ENCODE measurements around the gene ZC3H7B.

ZC3H7B gene

DNA sequence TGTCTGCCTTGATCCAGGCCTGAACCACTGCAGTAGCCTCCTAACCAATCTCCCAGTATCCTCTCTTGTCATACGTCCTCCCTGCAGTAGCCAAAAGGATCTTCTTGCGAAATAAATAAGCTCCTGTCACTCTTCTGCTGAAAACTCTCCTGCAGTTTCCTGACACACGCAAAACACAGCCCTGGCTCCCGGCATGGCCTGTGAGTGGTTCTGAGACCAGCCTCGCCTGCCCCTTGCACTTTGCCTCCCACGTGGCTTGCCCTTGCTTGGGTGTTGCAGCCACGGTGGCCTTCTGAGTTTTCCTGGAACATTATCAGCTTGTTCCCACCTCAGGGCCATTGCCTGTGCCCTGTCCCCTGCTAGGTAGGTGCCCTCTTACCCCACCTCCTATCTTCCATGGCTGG is 7.2 kb downstream of the ZC3H7B start:
- Histone ChIP-seq H3K36me3 (ENCODE audit: control insufficient read depth in 4 of 4, insufficient read depth in 4 of 4, low read length in 3 of 4) (peaks cover 0 to 31% (median 11%) of the 10 kb centered on the region in 4 experiments), H3K9me3 (ENCODE audit: control extremely low read depth in 1 of 5, control insufficient read depth in 4 of 5, insufficient read depth in 2 of 5, low read depth in 1 of 5, low read length in 4 of 5) (no peaks in the 10 kb centered on the region), H3K4me1 (ENCODE audit: control extremely low read depth in 1 of 4, control insufficient read depth in 4 of 4, insufficient read depth in 4 of 4, low read length in 3 of 4) (peaks cover 0 to 9% (median under 1%) of the 10 kb centered on the region in 4 experiments), H3K27me3 (replicated peaks in 2 of 5; ENCODE audit: control insufficient read depth in 4 of 5, insufficient read depth in 5 of 5, low read length in 4 of 5) (no peaks in the 10 kb centered on the region), H3K27ac (ENCODE audit: insufficient read depth in 1 of 2, low read depth in 1 of 2, low read length in 2 of 2, poor library complexity in 1 of 2, severe bottlenecking in 2 of 2) (no peak overlapping the region), H3K4me3 (ENCODE audit: control insufficient read depth in 1 of 7, extremely low read depth in 1 of 7, insufficient read depth in 4 of 7, low read depth in 2 of 7, low read length in 6 of 7) (no peak overlapping the region)
- POLR2A ChIA-PET: no interaction called here
- CTCF ChIA-PET: interaction anchor here (0.6 kb wide), 1 partner anchor 1833 kb away, joined by 3 read pairs; no protein-coding TSS in a partner anchor
- no peak for DNase-seq
- 95% methylated on average over 5 of the region's 7 CpGs for WGBS (ENCODE audit: insufficient coverage)

DNA sequence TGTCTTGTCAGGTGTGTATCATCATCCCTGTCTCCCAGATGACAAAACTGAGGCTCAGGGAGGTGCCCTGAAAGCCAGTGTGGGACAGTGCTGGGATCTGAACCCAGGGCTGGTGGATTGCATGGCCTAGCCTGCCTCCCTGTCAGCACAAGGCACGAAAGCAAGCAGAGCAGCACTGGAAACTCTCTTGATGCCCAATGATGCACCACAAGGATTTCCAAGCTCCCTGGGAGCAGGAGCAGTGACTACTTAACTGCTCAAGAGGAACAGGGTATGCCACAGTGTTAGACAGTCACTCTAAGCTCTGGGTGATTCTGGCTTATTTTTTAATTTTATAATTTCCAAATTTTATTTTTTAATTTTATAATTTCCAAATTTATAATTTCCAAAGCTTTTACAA is 9.0 kb downstream of the ZC3H7B start:
- Histone ChIP-seq H3K4me1 (ENCODE audit: control extremely low read depth in 1 of 4, control insufficient read depth in 4 of 4, insufficient read depth in 4 of 4, low read length in 3 of 4) (peaks cover 0 to 9% (median 0%) of the 10 kb centered on the region in 4 experiments), H3K4me3 (ENCODE audit: control insufficient read depth in 1 of 7, extremely low read depth in 1 of 7, insufficient read depth in 4 of 7, low read depth in 2 of 7, low read length in 6 of 7) (no peak overlapping the region), H3K36me3 (ENCODE audit: control insufficient read depth in 4 of 4, insufficient read depth in 4 of 4, low read length in 3 of 4) (peaks cover 0 to 25% (median 10%) of the 10 kb centered on the region in 4 experiments), H3K27me3 (replicated peaks in 2 of 5; ENCODE audit: control insufficient read depth in 4 of 5, insufficient read depth in 5 of 5, low read length in 4 of 5) (no peaks in the 10 kb centered on the region), H3K9me3 (ENCODE audit: control extremely low read depth in 1 of 5, control insufficient read depth in 4 of 5, insufficient read depth in 2 of 5, low read depth in 1 of 5, low read length in 4 of 5) (no peaks in the 10 kb centered on the region), H3K27ac (ENCODE audit: insufficient read depth in 1 of 2, low read depth in 1 of 2, low read length in 2 of 2, poor library complexity in 1 of 2, severe bottlenecking in 2 of 2) (no peak overlapping the region)
- 100% methylated on average over 1 of the region's 1 CpG for WGBS (ENCODE audit: insufficient coverage)
- ChIA-PET CTCF (no interaction called here), POLR2A (no interaction called here)
- no peak for DNase-seq

DNA sequence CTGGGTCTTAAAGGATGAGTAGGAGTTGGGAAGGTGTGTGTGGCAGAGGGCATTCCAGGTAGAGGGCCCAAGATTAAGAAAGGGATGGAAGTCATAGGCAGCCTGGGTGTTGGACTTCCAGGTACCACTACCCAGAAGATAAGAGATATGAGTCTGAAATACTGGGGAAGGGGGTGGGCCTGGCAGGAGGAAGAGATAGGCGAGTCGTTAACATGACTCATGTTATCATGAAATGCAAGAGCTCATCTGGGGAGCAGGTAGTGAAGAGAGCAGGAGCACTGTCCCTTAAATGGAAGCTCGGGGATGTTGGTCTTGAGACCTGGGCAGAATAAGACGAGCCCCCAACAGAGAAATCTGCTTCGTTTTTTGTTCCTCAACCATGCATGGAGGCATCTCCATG is 10.2 kb downstream of the ZC3H7B start:
- Histone ChIP-seq H3K4me3 (ENCODE audit: control insufficient read depth in 1 of 7, extremely low read depth in 1 of 7, insufficient read depth in 4 of 7, low read depth in 2 of 7, low read length in 6 of 7) (no peak overlapping the region), H3K27me3 (replicated peaks in 2 of 5; ENCODE audit: control insufficient read depth in 4 of 5, insufficient read depth in 5 of 5, low read length in 4 of 5) (no peaks in the 10 kb centered on the region), H3K4me1 (ENCODE audit: control extremely low read depth in 1 of 4, control insufficient read depth in 4 of 4, insufficient read depth in 4 of 4, low read length in 3 of 4) (peaks cover 0 to 9% (median 0%) of the 10 kb centered on the region in 4 experiments), H3K9me3 (ENCODE audit: control extremely low read depth in 1 of 5, control insufficient read depth in 4 of 5, insufficient read depth in 2 of 5, low read depth in 1 of 5, low read length in 4 of 5) (no peaks in the 10 kb centered on the region), H3K36me3 (ENCODE audit: control insufficient read depth in 4 of 4, insufficient read depth in 4 of 4, low read length in 3 of 4) (peaks cover 0 to 18% (median 10%) of the 10 kb centered on the region in 4 experiments), H3K27ac (ENCODE audit: insufficient read depth in 1 of 2, low read depth in 1 of 2, low read length in 2 of 2, poor library complexity in 1 of 2, severe bottlenecking in 2 of 2) (no peak overlapping the region)
- ChIA-PET POLR2A (no interaction called here), CTCF (no interaction called here)
- WGBS (ENCODE audit: insufficient coverage): 100% methylated on average over 1 of the region's 5 CpGs
- no peak for DNase-seq

DNA sequence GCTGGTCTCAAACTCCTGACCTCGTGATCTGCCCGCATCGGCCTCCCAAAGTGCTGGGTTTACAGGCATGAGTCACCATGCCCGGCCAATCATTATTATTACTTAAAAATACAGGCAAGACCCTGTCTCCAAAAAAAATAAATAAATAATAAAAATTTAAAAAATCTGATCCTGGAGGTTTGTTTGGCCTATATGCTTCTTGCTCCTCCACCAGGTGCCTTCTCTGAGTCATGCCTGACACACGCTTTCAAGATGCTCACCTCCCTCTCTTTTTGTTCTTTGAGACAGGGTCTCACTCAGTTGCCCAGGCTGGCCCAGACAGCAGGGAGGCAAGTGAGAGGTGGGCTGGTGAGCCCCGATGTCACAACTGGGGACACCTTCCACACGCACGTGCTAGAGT is 13.5 kb downstream of the ZC3H7B start:
- 92% methylated on average over 3 of the region's 8 CpGs for WGBS (ENCODE audit: insufficient coverage)
- Histone ChIP-seq H3K9me3 (ENCODE audit: control extremely low read depth in 1 of 5, control insufficient read depth in 4 of 5, insufficient read depth in 2 of 5, low read depth in 1 of 5, low read length in 4 of 5) (no peaks in the 10 kb centered on the region), H3K4me1 (ENCODE audit: control extremely low read depth in 1 of 4, control insufficient read depth in 4 of 4, insufficient read depth in 4 of 4, low read length in 3 of 4) (no peaks in the 10 kb centered on the region), H3K4me3 (ENCODE audit: control insufficient read depth in 1 of 7, extremely low read depth in 1 of 7, insufficient read depth in 4 of 7, low read depth in 2 of 7, low read length in 6 of 7) (no peak overlapping the region), H3K27me3 (replicated peaks in 2 of 5; ENCODE audit: control insufficient read depth in 4 of 5, insufficient read depth in 5 of 5, low read length in 4 of 5) (no peaks in the 10 kb centered on the region), H3K27ac (ENCODE audit: insufficient read depth in 1 of 2, low read depth in 1 of 2, low read length in 2 of 2, poor library complexity in 1 of 2, severe bottlenecking in 2 of 2) (no peak overlapping the region), H3K36me3 (ENCODE audit: control insufficient read depth in 4 of 4, insufficient read depth in 4 of 4, low read length in 3 of 4) (peaks cover 0 to 3% (median 2%) of the 10 kb centered on the region in 4 experiments)
- no peak for DNase-seq
- ChIA-PET CTCF (interaction anchor here (1.0 kb wide), 1 partner anchor 37 kb away, joined by 3 read pairs; no protein-coding TSS in a partner anchor), POLR2A (no interaction called here)

DNA sequence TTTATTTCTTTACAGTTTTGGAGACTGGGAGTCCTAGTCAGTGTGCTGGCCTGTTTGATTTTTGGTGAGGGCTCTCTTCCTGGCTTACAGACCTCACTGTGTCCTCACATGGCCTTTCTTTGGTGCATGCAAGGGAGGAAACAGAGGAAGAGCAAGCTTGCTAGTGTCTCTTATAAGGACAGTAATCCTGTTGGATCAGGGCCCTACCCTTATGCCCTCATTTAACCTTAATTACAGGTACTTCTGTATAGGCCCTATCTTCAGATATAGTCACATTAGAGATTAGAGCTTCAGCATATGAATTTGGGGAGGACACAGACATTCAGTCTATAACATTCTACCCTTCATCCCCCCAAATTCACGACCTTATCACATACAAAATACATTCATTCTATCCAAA is 14.3 kb downstream of the ZC3H7B start:
- no peak overlapping the region for H3K27ac ChIP-seq (ENCODE audit: insufficient read depth in 1 of 2, low read depth in 1 of 2, low read length in 2 of 2, poor library complexity in 1 of 2, severe bottlenecking in 2 of 2)
- 100% methylated on average over 1 of the region's 1 CpG for WGBS (ENCODE audit: insufficient coverage)
- ChIA-PET POLR2A (interaction anchor here (0.7 kb wide), 1 partner anchor 17 kb away, joined by 4 read pairs; no protein-coding TSS in a partner anchor), CTCF (interaction anchor here (0.7 kb wide), 1 partner anchor 51 kb away, joined by 3 read pairs; no protein-coding TSS in a partner anchor)
- H3K36me3 ChIP-seq (ENCODE audit: control insufficient read depth in 4 of 4, insufficient read depth in 4 of 4, low read length in 3 of 4): peaks cover 0 to 4% (median 2%) of the 10 kb centered on the region in 4 experiments
- no peaks in the 10 kb centered on the region for H3K4me1 ChIP-seq (ENCODE audit: control extremely low read depth in 1 of 4, control insufficient read depth in 4 of 4, insufficient read depth in 4 of 4, low read length in 3 of 4)
- no peak overlapping the region for H3K4me3 ChIP-seq (ENCODE audit: control insufficient read depth in 1 of 7, extremely low read depth in 1 of 7, insufficient read depth in 4 of 7, low read depth in 2 of 7, low read length in 6 of 7)
- no peak for DNase-seq
- H3K9me3 ChIP-seq (ENCODE audit: control extremely low read depth in 1 of 5, control insufficient read depth in 4 of 5, insufficient read depth in 2 of 5, low read depth in 1 of 5, low read length in 4 of 5): no peaks in the 10 kb centered on the region
- H3K27me3 ChIP-seq (replicated peaks in 2 of 5; ENCODE audit: control insufficient read depth in 4 of 5, insufficient read depth in 5 of 5, low read length in 4 of 5): no peaks in the 10 kb centered on the region

DNA sequence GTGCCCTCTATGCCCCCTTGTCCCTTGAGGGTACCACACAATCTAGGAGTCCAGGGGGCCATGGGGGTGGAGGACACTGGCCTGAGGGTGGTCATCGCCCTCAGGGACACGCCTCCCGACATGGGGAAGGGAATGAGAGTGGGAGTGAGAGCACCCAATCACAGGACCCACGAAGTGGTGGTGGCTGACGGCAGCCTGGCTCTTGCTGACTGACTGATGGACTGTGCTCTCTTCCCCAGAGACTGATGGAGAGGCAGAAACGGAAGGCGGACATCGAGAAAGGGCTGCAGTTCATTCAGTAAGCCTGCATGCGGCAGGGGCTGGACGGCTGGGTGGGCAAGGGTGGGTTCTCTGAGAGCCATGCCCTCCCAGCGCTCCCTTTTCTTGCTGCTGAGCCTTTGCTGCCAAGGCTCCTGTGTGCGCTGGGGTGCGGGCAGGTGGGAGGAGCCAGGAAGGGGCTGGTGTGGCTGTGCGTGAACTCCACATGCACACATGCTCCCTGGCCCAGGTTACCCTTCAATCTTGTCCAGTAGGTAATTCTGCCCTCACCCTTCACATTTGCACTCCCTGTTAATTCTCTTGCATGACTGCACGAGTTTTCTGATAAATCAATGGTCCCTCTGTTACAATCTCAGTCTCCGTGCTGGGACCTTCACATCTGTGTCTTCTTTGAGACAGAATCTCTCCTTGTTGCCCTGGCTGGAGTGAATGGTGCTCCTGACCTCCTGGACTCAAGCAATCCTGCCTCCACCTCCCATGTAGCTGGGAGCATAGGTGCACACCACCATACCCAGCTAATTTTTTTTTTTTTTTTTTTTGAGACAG is 19.3 kb downstream of the ZC3H7B start:
- H3K27me3 ChIP-seq (replicated peaks in 2 of 5; ENCODE audit: control insufficient read depth in 4 of 5, insufficient read depth in 5 of 5, low read length in 4 of 5): no peaks in the 10 kb centered on the region
- H3K4me1 ChIP-seq (ENCODE audit: control extremely low read depth in 1 of 4, control insufficient read depth in 4 of 4, insufficient read depth in 4 of 4, low read length in 3 of 4): no peaks in the 10 kb centered on the region
- POLR2A ChIA-PET: no interaction called here
- no peak for DNase-seq
- H3K36me3 ChIP-seq (ENCODE audit: control insufficient read depth in 4 of 4, insufficient read depth in 4 of 4, low read length in 3 of 4): peaks cover 8 to 38% (median 27%) of the 10 kb centered on the region in 4 experiments
- CTCF ChIA-PET: interaction anchor here (0.6 kb wide), 1 partner anchor 23 kb away, joined by 3 read pairs; no protein-coding TSS in a partner anchor
- no peak overlapping the region for H3K4me3 ChIP-seq (ENCODE audit: control insufficient read depth in 1 of 7, extremely low read depth in 1 of 7, insufficient read depth in 4 of 7, low read depth in 2 of 7, low read length in 6 of 7)
- no peaks in the 10 kb centered on the region for H3K9me3 ChIP-seq (ENCODE audit: control extremely low read depth in 1 of 5, control insufficient read depth in 4 of 5, insufficient read depth in 2 of 5, low read depth in 1 of 5, low read length in 4 of 5)
- no peak overlapping the region for H3K27ac ChIP-seq (ENCODE audit: insufficient read depth in 1 of 2, low read depth in 1 of 2, low read length in 2 of 2, poor library complexity in 1 of 2, severe bottlenecking in 2 of 2)
- WGBS (ENCODE audit: insufficient coverage): 97% methylated on average over 14 of the region's 16 CpGs

DNA sequence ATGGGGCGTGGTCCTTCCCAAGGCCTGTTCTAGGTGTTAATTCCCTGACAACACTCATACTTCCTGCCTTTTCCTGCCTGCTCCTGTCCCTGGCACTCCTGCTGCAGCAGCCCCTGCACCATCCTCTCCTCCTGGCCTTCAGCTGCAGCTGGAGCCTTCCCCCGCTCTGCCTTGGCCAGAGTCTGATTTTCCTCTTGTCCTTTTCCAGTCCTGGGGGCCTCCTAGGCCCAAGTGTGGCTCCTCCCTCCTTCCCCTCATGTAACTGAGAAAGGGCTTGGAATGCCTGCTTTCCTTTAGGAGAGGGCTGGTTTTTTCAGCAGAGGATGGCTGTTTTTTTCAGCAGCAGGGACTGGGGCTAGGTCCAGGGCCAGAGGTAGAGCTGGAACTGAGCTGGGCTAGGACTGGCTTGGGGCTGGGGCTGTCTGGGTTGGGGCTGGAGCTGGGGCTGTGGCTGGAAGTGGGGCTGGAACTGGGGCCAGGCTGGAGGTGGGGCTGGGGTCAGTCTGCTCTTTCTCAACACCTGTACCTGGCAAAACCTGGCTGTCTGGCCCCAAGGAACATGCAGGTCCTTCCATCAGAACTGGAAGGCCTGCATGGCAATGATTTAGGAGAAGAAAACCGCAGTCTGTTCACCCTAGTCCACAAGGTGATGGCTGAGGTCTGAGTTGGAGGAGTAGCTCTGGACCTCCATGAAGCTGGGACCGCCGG is 23.6 kb downstream of the ZC3H7B start:
- Histone ChIP-seq H3K4me1 (ENCODE audit: control extremely low read depth in 1 of 4, control insufficient read depth in 4 of 4, insufficient read depth in 4 of 4, low read length in 3 of 4) (no peaks in the 10 kb centered on the region), H3K27ac (ENCODE audit: insufficient read depth in 1 of 2, low read depth in 1 of 2, low read length in 2 of 2, poor library complexity in 1 of 2, severe bottlenecking in 2 of 2) (no peak overlapping the region), H3K4me3 (ENCODE audit: control insufficient read depth in 1 of 7, extremely low read depth in 1 of 7, insufficient read depth in 4 of 7, low read depth in 2 of 7, low read length in 6 of 7) (no peak overlapping the region), H3K9me3 (ENCODE audit: control extremely low read depth in 1 of 5, control insufficient read depth in 4 of 5, insufficient read depth in 2 of 5, low read depth in 1 of 5, low read length in 4 of 5) (no peaks in the 10 kb centered on the region), H3K27me3 (replicated peaks in 2 of 5; ENCODE audit: control insufficient read depth in 4 of 5, insufficient read depth in 5 of 5, low read length in 4 of 5) (no peaks in the 10 kb centered on the region), H3K36me3 (ENCODE audit: control insufficient read depth in 4 of 4, insufficient read depth in 4 of 4, low read length in 3 of 4) (peaks cover 17 to 79% (median 58%) of the 10 kb centered on the region in 4 experiments)
- WGBS (ENCODE audit: insufficient coverage): 96% methylated on average over 2 of the region's 5 CpGs
- CTCF ChIA-PET: no interaction called here
- POLR2A ChIA-PET: no interaction called here
- no peak for DNase-seq
